Coronary artery (tissue), 2 donors: ENCODE data around the gene HOXA4.

Experiments used
- DNase-seq: peaks from one replicate; pipeline ENCODE4 v3.0.0-alpha.2; 2017; ENCODE audit warnings: low spot score
- H3K27ac ChIP-seq, 2 donors: fragments of 200-600 bp; sonication (generic); one replicate each; pipeline ENCODE4 v1.5.1; 2016 to 2019
- H3K4me3 ChIP-seq: fragments of 200-600 bp; sonication (generic); 2 replicates; pipeline ENCODE4 v1.5.1; 2016; ENCODE audit warnings: mild to moderate bottlenecking, moderate library complexity
- CTCF ChIP-seq: fragments of 200-600 bp; sonication (generic); IDR thresholded peaks from one replicate; pipeline ENCODE4 v1.5.1; 2019; ENCODE audit warnings: antibody characterized with exemption

HOXA4 gene

GRCh38 chr7:27172315-27172774, 41.8 kb upstream of the HOXA4 start:
- peak overlapping the region; percentile 76 for H3K4me3 ChIP-seq
- TF ChIP-seq CTCF = no peak
- H3K27ac ChIP-seq = no peak overlapping the region
- no peak for DNase-seq

- H3K27ac ChIP-seq = no peak overlapping the region
- H3K4me3 ChIP-seq = no peak overlapping the region
- DNase-seq = no peak
- no peak for TF ChIP-seq CTCF
Measured at GRCh38 chr7:27171637-27172314, 41.2 kb upstream of the HOXA4 start.

GRCh38 chr7:27171325-27171636, 40.7 kb upstream of the HOXA4 start:
- no peak overlapping the region for H3K27ac ChIP-seq
- no peak for TF ChIP-seq CTCF
- no peak overlapping the region for H3K4me3 ChIP-seq
- no peak for DNase-seq

- no peak for TF ChIP-seq CTCF
- H3K27ac ChIP-seq = no peak overlapping the region
- no peak overlapping the region for H3K4me3 ChIP-seq
- no peak for DNase-seq
Measured at GRCh38 chr7:27170426-27171324, 40.1 kb upstream of the HOXA4 start.

- no peak for TF ChIP-seq CTCF
- Histone ChIP-seq H3K4me3 (peak overlapping the region; percentile 21), H3K27ac (no peak overlapping the region)
- no peak for DNase-seq
Measured at GRCh38 chr7:27169658-27170425, 39.3 kb upstream of the HOXA4 start.

- DNase-seq = no peak
- H3K27ac ChIP-seq = no peak overlapping the region
- H3K4me3 ChIP-seq = no peak overlapping the region
- TF ChIP-seq CTCF = no peak
Measured at GRCh38 chr7:27168265-27168947, 37.8 kb upstream of the HOXA4 start.
